Tibial nerve (tissue), 3 donors: ENCODE data around the gene EIF4ENIF1.

Experiments
- CTCF ChIP-seq, 5 experiments: fragments of 200-600 bp in 3 of 5; fragments of 450-650 bp in 2 of 5; sonication (generic) in 3 of 5; IDR thresholded peaks; one replicate each; pipeline ENCODE4 v1.5.1; 2016 to 2019; ENCODE audit warnings: antibody characterized with exemption in 5 of 5, mild to moderate bottlenecking in 3 of 5, moderate library complexity in 2 of 5
- POLR2A ChIP-seq, 2 donors: fragments of 450-650 bp; IDR thresholded peaks; one replicate each; pipeline ENCODE4 v1.6.1; 2017; ENCODE audit warnings: antibody characterized with exemption in 2 of 2, mild to moderate bottlenecking in 2 of 2, moderate library complexity in 2 of 2

GRCh38 chr22:31442768-31443489 is 46.7 kb downstream of the EIF4ENIF1 start:
- TF ChIP-seq CTCF (IDR thresholded peaks at IDR 0.05) = no peak
- no peak for TF ChIP-seq POLR2A (IDR thresholded peaks at IDR 0.05)
